ENCODE results near the gene FNBP1. TPM values are rescaled to one million over a fixed set of nuclear protein-coding genes. Genes with fewer than 3 reads are reported as not detected.
"Not testable (repeated sequence)": the region's sequence is repeated elsewhere in the genome, so short reads cannot be mapped to it uniquely, and the experiment has no call there.

Gene FNBP1
- total RNA-seq, 1 donor from 2014 or later, result 25.6 TPM

GRCh38 chr9:129990269-129991010 lies 52.5 kb downstream of the FNBP1 start:
- no peak overlapping the region for H3K4me3 ChIP-seq (ENCODE audit: low read depth, low read length)
- TF ChIP-seq, protein P1, sequence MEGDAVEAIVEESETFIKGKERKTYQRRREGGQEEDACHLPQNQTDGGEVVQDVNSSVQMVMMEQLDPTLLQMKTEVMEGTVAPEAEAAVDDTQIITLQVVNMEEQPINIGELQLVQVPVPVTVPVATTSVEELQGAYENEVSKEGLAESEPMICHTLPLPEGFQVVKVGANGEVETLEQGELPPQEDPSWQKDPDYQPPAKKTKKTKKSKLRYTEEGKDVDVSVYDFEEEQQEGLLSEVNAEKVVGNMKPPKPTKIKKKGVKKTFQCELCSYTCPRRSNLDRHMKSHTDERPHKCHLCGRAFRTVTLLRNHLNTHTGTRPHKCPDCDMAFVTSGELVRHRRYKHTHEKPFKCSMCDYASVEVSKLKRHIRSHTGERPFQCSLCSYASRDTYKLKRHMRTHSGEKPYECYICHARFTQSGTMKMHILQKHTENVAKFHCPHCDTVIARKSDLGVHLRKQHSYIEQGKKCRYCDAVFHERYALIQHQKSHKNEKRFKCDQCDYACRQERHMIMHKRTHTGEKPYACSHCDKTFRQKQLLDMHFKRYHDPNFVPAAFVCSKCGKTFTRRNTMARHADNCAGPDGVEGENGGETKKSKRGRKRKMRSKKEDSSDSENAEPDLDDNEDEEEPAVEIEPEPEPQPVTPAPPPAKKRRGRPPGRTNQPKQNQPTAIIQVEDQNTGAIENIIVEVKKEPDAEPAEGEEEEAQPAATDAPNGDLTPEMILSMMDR (conservative IDR thresholded peaks at IDR 0.05; ENCODE audit: low read depth, low read length), result no peak
- DNase-seq (ENCODE audit: low read depth), result no peak

DNA sequence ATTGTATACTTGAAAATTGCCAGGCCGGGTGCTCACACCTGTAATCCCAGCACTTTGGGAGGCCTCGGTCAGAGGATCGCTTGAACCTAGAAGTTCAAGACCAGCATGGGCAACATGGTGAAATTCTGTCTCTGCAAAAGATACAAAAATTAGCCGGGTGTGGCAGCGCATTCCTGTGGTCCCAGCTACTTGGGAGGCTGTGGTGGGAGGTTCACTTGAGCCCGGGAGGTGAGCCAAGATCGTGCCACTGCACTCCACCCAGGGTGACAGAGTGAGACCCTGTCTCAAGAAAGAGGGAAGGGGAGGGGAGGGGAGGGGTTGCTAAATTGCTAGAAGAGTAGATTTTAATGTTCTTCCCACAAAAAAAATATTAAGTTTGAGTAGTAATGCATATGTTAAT lies 53.2 kb downstream of the FNBP1 start:
- DNase-seq (ENCODE audit: low read depth), result no peak
- no peak overlapping the region for H3K4me3 ChIP-seq (ENCODE audit: low read depth, low read length)
- TF ChIP-seq, protein P1 (conservative IDR thresholded peaks at IDR 0.05; ENCODE audit: low read depth, low read length), result no peak

- TF ChIP-seq, protein P1 (conservative IDR thresholded peaks at IDR 0.05; ENCODE audit: low read depth, low read length), result no peak
- DNase-seq (ENCODE audit: low read depth), result no peak
- no peak overlapping the region for H3K4me3 ChIP-seq (ENCODE audit: low read depth, low read length)
These were observed 53.7 kb downstream of the FNBP1 start for GRCh38 chr9:129989362-129989708.

DNA sequence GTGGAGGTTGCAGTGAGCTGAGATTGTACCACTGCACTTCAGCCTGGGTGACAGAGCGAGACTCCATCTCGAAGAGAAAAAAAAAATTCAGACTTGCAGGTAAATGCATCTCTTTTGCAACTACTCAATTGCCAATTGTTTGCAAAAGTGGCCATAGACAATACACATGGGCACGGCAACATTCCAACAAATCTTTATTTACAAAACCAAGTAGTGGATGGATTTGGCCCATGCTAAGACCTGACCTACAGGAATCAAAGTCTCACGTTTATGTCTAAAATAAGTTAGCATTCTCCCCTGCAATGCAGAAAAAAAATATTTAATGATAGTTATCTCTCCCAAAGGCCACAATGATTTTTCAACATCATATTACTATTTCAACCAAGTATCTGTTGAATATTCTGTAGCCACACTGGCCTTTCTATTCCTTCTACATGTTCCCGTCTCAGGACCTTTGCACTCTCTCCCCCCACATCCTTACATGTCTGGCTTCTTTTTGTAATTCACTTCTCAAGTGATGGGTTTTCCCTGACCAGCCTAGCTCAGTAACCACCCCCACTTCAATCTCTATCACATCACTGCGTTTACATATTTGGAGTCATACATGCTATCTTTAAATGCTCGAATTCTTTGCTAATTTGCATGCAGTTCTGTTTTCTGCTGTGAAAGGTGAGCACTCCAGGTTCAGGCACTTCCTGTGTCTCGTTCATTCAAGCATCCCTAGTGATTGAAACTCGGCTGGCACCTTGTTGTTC lies 54.2 kb downstream of the FNBP1 start:
- TF ChIP-seq, protein P1 (conservative IDR thresholded peaks at IDR 0.05; ENCODE audit: low read depth, low read length), result no peak
- H3K4me3 ChIP-seq (ENCODE audit: low read depth, low read length), result no peak overlapping the region
- no peak for DNase-seq (ENCODE audit: low read depth)

DNA sequence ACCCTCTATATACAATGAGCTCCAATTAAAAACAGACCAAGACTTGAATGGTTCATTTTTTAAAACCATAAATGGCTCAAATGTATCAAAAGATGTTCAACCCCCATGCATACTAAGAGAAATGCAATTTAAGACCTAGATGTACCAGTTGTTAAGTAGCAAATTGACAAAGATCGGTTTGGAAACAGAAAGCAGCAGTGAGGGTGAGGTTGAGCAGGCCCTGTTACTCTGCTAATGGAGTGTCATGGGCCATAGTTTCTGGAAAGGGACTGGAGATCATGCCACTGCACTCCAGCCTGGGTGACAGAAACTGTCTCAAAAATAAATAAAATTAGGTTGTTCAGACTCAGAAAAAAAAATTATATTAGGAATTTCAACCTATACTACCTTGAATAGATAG lies 55.0 kb downstream of the FNBP1 start:
- DNase-seq (ENCODE audit: low read depth), result no peak
- TF ChIP-seq, protein P1 (conservative IDR thresholded peaks at IDR 0.05; ENCODE audit: low read depth, low read length), result no peak
- H3K4me3 ChIP-seq (ENCODE audit: low read depth, low read length), result no peak overlapping the region

DNA sequence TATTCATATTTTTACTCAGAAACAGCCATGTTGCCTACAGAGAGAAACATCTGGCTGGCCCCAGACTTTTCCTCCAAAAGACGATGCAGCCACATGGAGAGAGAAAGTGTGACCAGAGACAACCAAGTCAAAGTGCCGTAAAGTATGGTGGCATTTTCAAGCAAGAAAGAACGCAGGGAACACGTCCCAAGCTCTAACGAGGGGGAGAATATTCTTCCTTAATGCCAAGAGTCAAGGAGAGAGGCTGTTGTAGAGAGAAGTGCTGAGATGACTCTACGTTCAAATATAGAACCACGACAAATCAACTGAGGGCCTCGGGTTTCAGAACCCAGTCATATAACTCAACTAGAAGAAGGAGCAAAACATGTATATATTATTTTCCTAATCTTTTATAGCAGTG lies 55.9 kb downstream of the FNBP1 start:
- H3K4me3 ChIP-seq (ENCODE audit: low read depth, low read length), result no peak overlapping the region
- TF ChIP-seq, protein P1 (conservative IDR thresholded peaks at IDR 0.05; ENCODE audit: low read depth, low read length), result no peak
- no peak for DNase-seq (ENCODE audit: low read depth)

DNA sequence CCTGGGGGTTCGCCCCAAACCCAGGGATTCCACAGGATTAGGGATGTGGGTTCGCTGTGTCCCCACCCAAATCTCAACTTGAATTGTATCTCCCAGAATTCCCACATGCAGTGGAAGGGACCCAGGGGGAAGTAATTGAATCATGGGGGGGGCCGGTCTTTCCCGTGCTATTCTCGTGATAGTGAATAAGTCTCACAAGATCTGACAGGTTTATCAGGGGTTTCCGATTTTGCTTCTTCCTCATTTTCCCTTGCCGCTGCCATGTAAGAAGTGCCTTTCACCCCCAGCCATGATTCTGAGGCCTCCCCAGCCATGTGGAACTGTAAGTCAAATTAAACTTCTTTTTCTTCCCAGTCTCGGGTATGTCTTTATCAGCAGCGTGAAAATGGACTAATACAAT lies 58.4 kb downstream of the FNBP1 start:
- not testable (repeated sequence) for H3K4me3 ChIP-seq (ENCODE audit: low read depth, low read length); DNase-seq (ENCODE audit: low read depth)

Data from epithelial cell of proximal tubule (primary cell).